Loucy (cell line): ENCODE data around the gene PRORP.

Experiments used
- EZH2phosphoT487 ChIP-seq: fragments of 200-600 bp; IDR thresholded peaks from 2 replicates; pipeline ENCODE4 v1.6.1; 2018; ENCODE audit warnings: antibody characterized with exemption, mild to moderate bottlenecking, moderate library complexity, borderline replicate concordance
- TF ChIP-seq, protein P1 (sequence below): fragments of 200-600 bp; sonication (generic); conservative IDR thresholded peaks from 2 replicates; pipeline ENCODE4 v1.5.1; 2014; ENCODE audit warnings: mild to moderate bottlenecking, antibody characterized with exemption, low read length

DNA sequence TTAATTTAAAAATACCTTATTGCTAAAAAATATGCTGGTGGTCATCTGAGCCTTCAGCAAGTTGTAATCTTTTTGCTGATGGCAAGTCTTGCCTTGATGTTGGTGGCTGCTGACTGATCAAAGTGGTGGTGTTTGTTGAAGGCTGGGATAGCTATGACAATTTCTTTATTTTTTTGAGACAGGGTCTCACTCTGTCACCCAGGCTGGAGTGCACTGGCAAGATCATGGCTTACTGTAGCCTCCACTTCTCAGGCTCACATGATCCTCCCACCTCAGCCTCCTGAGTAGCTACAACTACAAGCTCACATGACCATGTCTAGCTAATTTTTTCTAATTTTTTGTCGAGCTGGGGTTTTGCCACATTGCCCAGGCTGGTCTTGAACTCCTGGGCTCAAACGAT lies 24.8 kb downstream of the PRORP start:
- TF ChIP-seq, protein P1, sequence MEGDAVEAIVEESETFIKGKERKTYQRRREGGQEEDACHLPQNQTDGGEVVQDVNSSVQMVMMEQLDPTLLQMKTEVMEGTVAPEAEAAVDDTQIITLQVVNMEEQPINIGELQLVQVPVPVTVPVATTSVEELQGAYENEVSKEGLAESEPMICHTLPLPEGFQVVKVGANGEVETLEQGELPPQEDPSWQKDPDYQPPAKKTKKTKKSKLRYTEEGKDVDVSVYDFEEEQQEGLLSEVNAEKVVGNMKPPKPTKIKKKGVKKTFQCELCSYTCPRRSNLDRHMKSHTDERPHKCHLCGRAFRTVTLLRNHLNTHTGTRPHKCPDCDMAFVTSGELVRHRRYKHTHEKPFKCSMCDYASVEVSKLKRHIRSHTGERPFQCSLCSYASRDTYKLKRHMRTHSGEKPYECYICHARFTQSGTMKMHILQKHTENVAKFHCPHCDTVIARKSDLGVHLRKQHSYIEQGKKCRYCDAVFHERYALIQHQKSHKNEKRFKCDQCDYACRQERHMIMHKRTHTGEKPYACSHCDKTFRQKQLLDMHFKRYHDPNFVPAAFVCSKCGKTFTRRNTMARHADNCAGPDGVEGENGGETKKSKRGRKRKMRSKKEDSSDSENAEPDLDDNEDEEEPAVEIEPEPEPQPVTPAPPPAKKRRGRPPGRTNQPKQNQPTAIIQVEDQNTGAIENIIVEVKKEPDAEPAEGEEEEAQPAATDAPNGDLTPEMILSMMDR, result no peak
- no peak for TF ChIP-seq EZH2phosphoT487
